Measurements from ENCODE around the gene LRGUK.

LRGUK gene

DNA sequence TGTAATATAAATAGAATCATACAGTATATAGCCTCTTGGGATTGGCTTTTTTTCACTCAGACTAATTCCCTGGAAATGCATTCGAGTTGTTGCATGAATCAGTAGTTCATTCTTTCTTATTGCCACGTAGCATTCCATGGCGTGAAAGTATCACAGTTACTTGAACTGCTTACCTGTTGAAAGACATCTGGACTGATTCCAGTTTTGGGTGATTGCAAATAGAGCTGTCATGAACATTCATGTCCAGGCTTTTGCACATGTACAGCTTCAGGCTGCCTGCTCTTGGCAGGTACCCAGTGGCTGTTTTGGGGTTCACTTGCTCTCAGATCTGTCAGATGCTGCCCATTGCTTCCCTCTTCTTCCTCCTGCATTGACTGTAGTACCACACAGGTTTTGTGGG is 54.9 kb downstream of the LRGUK start:
- Histone ChIP-seq H3K9me2 (ENCODE audit: low read depth, low read length) (no peaks in the 10 kb centered on the region), H3K79me2 (ENCODE audit: insufficient read depth, low read length) (no peaks in the 10 kb centered on the region), H2AFZ (ENCODE audit: low read length) (no peak overlapping the region), H3K27ac (ENCODE audit: low read depth, low read length, poor library complexity, severe bottlenecking) (no peak overlapping the region), H3K4me3 (ENCODE audit: low read depth, low read length, poor library complexity, severe bottlenecking) (no peak overlapping the region), H3F3A (ENCODE audit: insufficient read depth, low read length) (no peaks in the 10 kb centered on the region), H3K9ac (ENCODE audit: low read length) (no peak overlapping the region), H3K27me3 (ENCODE audit: insufficient read depth, low read length) (no peaks in the 10 kb centered on the region), H3K4me1 (ENCODE audit: insufficient read depth, low read length, severe bottlenecking) (no peaks in the 10 kb centered on the region), H3K36me3 (ENCODE audit: insufficient read depth, low read length) (no peaks in the 10 kb centered on the region), H3K4me2 (ENCODE audit: low read length) (no peak overlapping the region), H3K9me3 (ENCODE audit: low read length) (no peaks in the 10 kb centered on the region), H4K20me1 (ENCODE audit: insufficient read depth, low read length) (no peaks in the 10 kb centered on the region)
- TF ChIP-seq, protein P1, sequence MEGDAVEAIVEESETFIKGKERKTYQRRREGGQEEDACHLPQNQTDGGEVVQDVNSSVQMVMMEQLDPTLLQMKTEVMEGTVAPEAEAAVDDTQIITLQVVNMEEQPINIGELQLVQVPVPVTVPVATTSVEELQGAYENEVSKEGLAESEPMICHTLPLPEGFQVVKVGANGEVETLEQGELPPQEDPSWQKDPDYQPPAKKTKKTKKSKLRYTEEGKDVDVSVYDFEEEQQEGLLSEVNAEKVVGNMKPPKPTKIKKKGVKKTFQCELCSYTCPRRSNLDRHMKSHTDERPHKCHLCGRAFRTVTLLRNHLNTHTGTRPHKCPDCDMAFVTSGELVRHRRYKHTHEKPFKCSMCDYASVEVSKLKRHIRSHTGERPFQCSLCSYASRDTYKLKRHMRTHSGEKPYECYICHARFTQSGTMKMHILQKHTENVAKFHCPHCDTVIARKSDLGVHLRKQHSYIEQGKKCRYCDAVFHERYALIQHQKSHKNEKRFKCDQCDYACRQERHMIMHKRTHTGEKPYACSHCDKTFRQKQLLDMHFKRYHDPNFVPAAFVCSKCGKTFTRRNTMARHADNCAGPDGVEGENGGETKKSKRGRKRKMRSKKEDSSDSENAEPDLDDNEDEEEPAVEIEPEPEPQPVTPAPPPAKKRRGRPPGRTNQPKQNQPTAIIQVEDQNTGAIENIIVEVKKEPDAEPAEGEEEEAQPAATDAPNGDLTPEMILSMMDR (IDR thresholded peaks at IDR 0.05; ENCODE audit: low read length): no peak
- TF ChIP-seq EZH2 (IDR thresholded peaks at IDR 0.05; ENCODE audit: borderline replicate concordance, low read length): no peak

DNA sequence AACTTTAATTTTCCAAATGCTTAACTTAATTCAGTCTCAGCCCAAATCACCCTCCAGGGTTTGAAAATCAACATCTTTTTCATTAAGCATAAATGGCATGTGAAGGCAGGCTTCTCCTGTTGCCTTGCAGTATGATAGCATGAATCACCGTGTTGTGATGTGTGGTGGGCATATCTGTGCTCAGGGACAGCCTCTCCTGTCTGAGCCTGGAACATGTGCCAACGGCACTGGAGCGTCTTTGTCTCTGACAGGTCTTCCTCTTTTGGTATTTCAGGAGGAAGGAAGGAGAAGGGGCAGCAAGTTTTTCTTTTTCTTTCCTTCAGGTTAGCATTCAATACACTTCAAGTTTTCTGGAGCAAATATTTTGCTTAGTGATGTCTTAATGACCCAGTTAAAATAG is 57.6 kb downstream of the LRGUK start:
- Histone ChIP-seq H3K79me2 (ENCODE audit: insufficient read depth, low read length) (no peaks in the 10 kb centered on the region), H3F3A (ENCODE audit: insufficient read depth, low read length) (no peaks in the 10 kb centered on the region)
- no peak for TF ChIP-seq EZH2 (IDR thresholded peaks at IDR 0.05; ENCODE audit: borderline replicate concordance, low read length)
- TF ChIP-seq, protein P1 (IDR thresholded peaks at IDR 0.05; ENCODE audit: low read length): no peak

DNA sequence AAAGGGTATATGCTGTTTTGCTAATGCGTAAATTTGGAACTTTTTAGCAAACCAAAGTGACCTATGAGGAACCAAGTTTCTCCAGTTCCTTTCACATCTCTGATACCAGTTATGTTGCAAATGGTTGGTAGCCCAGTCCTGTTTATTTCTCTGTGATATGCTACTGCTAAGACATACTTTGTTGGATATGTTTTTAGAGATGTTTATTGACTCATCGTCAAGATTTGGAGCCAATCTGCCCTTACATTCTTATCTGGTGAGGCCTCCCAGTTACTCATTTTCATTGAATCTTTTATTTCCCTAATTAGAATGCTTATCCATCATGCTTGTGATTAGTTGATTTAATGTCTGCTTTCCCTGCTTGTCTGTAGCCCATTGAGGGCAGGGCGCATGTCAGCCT is 58.9 kb downstream of the LRGUK start:
- Histone ChIP-seq H3K27me3 (ENCODE audit: insufficient read depth, low read length) (no peaks in the 10 kb centered on the region), H3K9me2 (ENCODE audit: low read depth, low read length) (no peaks in the 10 kb centered on the region), H4K20me1 (ENCODE audit: insufficient read depth, low read length) (no peaks in the 10 kb centered on the region), H3K4me1 (ENCODE audit: insufficient read depth, low read length, severe bottlenecking) (peaks cover 12% of the 10 kb centered on the region), H3K36me3 (ENCODE audit: insufficient read depth, low read length) (no peaks in the 10 kb centered on the region), H3K9ac (ENCODE audit: low read length) (no peak overlapping the region), H2AFZ (ENCODE audit: low read length) (no peak overlapping the region), H3F3A (ENCODE audit: insufficient read depth, low read length) (no peaks in the 10 kb centered on the region), H3K27ac (ENCODE audit: low read depth, low read length, poor library complexity, severe bottlenecking) (no peak overlapping the region), H3K9me3 (ENCODE audit: low read length) (no peaks in the 10 kb centered on the region), H3K4me3 (ENCODE audit: low read depth, low read length, poor library complexity, severe bottlenecking) (no peak overlapping the region), H3K4me2 (ENCODE audit: low read length) (no peak overlapping the region), H3K79me2 (ENCODE audit: insufficient read depth, low read length) (no peaks in the 10 kb centered on the region)
- TF ChIP-seq, protein P1 (IDR thresholded peaks at IDR 0.05; ENCODE audit: low read length): no peak
- no peak for TF ChIP-seq EZH2 (IDR thresholded peaks at IDR 0.05; ENCODE audit: borderline replicate concordance, low read length)

More for the DNA sequence above, 57.6 kb downstream of the LRGUK start:
- Histone ChIP-seq H3K36me3 (ENCODE audit: insufficient read depth, low read length) (no peaks in the 10 kb centered on the region), H2AFZ (ENCODE audit: low read length) (no peak overlapping the region), H3K27me3 (ENCODE audit: insufficient read depth, low read length) (no peaks in the 10 kb centered on the region), H3K27ac (ENCODE audit: low read depth, low read length, poor library complexity, severe bottlenecking) (no peak overlapping the region), H3K9ac (ENCODE audit: low read length) (no peak overlapping the region), H4K20me1 (ENCODE audit: insufficient read depth, low read length) (no peaks in the 10 kb centered on the region), H3K9me2 (ENCODE audit: low read depth, low read length) (no peaks in the 10 kb centered on the region), H3K4me2 (ENCODE audit: low read length) (no peak overlapping the region), H3K4me1 (ENCODE audit: insufficient read depth, low read length, severe bottlenecking) (peaks cover 12% of the 10 kb centered on the region), H3K9me3 (ENCODE audit: low read length) (no peaks in the 10 kb centered on the region), H3K4me3 (ENCODE audit: low read depth, low read length, poor library complexity, severe bottlenecking) (no peak overlapping the region)

Measured in OCI-LY1 (cell line).